ENCODE results near the gene PIK3C3.
"Not testable (repeated sequence)": the region's sequence is repeated elsewhere in the genome, so short reads cannot be mapped to it uniquely, and the experiment has no call there.

PIK3C3 gene

DNA sequence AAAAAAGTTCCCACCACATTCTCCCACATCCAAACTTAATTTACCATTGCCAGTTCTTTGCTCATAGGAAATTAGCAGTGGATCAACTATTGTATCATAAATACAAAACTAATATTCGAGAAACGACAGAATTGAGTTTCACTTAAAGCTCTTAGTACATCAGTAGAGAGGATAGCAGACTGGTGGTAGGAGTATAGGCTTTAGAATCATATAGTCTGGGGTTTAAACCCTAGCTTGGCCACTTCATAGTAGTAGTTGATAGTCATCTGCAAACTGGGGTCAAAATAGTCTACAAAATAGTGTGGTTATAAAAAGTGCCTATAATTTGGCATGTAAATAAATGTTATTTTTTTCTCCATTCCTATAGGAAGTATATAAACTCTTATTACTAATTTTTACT, 30.9 kb downstream of the PIK3C3 start:
- Mint-ChIP-seq H3K4me3 (no peak overlapping the region), H3K27me3 (no peaks in the 10 kb centered on the region), H3K9me3 (no peaks in the 10 kb centered on the region), H3K4me1 (peaks cover 25% of the 10 kb centered on the region), H3K27ac (no peak overlapping the region), H3K36me3 (peaks cover 13% of the 10 kb centered on the region)

DNA sequence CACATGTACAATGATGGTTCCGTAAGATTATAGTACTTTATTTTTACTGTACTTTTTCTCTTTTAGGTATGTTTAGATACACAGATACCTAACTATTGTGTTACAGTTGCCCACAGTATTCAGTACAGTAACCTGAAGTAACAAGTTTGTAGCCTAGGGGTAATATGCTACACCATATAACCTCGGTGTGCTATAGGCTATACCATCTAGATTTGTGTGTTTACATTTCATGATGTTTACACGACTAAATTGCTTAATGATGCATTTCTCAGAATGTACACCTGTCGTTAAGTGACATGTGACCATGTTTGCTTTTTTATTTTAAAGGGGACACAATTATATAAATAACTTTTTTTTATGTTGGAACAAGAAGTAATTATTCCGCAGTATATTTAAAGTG, 34.5 kb downstream of the PIK3C3 start:
- H3K27ac Mint-ChIP-seq = no peak overlapping the region
- H3K4me3 Mint-ChIP-seq = no peak overlapping the region
- no peaks in the 10 kb centered on the region for H3K4me1 Mint-ChIP-seq
- no peaks in the 10 kb centered on the region for H3K9me3 Mint-ChIP-seq
- H3K36me3 Mint-ChIP-seq = peaks cover 13% of the 10 kb centered on the region
- no peaks in the 10 kb centered on the region for H3K27me3 Mint-ChIP-seq

DNA sequence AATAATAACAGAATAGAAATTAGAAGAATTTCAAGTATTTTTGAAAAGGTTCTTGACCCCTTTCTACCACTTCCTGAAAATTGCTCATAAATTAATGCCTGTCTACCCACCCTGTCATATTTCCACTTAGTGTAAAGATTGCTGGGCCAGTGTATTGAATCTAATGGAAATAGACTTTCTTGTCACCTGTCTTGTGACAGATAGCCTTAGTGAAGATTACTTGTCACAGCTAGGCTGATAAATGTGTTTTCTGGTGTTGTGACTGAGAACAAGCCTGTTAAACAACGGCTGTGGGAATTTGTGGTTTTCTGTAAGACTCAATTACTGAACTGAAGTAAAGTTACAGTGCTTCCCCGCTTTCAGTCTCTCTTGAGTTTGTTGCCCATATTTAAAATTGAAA, 37.0 kb downstream of the PIK3C3 start:
- Mint-ChIP-seq H3K4me1 (no peaks in the 10 kb centered on the region), H3K36me3 (peaks cover 15% of the 10 kb centered on the region), H3K9me3 (no peaks in the 10 kb centered on the region), H3K27me3 (no peaks in the 10 kb centered on the region), H3K27ac (no peak overlapping the region), H3K4me3 (no peak overlapping the region)

DNA sequence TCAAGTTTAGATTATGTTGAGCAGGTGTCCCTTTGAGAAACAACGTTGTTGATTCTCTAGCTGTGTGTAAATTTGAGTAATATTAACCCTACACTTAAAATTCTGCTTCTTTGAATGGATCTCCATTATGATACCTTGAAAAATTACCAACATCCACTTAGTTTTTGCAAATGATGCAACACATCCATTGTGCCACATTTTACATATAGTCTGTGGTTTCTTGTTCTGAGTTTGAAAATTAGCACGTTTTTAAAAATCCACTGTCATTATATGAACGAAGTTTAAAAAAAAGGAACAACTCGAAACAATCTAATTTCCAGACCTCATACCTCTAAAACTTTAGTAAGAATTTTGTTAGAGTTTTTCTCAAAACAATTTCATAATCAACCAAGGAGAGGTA, 37.7 kb downstream of the PIK3C3 start:
- Mint-ChIP-seq H3K4me1 (no peaks in the 10 kb centered on the region), H3K4me3 (no peak overlapping the region), H3K27me3 (no peaks in the 10 kb centered on the region), H3K9me3 (no peaks in the 10 kb centered on the region), H3K36me3 (peaks cover 17% of the 10 kb centered on the region), H3K27ac (no peak overlapping the region)

DNA sequence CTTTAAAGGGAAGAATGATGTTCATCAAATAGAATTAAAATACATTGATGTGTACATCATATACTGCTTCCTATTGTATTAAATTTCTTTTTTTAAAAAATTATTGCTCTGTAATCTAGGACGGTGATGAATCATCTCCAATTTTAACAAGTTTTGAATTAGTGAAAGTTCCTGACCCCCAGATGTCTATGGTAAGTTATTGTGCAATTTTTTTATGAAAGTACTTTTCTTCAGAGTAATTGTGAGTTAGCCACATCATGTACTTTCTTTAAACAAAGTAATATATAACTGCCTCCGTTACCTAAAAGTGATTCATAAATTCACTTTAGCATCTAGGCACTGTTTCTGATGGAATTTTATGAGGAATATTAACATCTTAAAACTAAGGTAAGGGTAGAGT, 38.1 kb downstream of the PIK3C3 start:
- no peaks in the 10 kb centered on the region for H3K27me3 Mint-ChIP-seq
- H3K36me3 Mint-ChIP-seq = peaks cover 19% of the 10 kb centered on the region
- H3K9me3 Mint-ChIP-seq = no peaks in the 10 kb centered on the region
- H3K27ac Mint-ChIP-seq = no peak overlapping the region
- no peaks in the 10 kb centered on the region for H3K4me1 Mint-ChIP-seq
- no peak overlapping the region for H3K4me3 Mint-ChIP-seq

DNA sequence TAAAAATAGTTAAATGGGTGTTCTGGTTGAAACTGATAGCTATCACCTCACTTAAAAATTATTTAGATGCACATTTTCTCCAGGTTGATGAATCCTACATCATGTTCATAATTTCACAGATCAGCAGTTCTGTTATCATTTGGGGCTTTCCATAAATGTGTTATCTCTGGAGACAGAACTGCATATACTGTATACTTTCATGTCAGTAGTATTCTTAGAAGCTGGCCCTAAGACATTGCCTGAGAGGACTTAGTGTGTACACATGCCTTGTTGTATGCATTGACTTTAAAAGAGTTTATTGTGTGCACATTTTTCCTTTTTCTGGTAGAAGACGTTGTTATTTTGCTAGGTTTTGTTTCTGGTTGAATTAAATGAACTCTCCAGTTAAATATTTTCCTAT, 41.0 kb downstream of the PIK3C3 start:
- H3K36me3 Mint-ChIP-seq = peaks cover 31% of the 10 kb centered on the region
- no peaks in the 10 kb centered on the region for H3K4me1 Mint-ChIP-seq
- H3K9me3 Mint-ChIP-seq = no peaks in the 10 kb centered on the region
- no peaks in the 10 kb centered on the region for H3K27me3 Mint-ChIP-seq
- no peak overlapping the region for H3K27ac Mint-ChIP-seq
- no peak overlapping the region for H3K4me3 Mint-ChIP-seq

DNA sequence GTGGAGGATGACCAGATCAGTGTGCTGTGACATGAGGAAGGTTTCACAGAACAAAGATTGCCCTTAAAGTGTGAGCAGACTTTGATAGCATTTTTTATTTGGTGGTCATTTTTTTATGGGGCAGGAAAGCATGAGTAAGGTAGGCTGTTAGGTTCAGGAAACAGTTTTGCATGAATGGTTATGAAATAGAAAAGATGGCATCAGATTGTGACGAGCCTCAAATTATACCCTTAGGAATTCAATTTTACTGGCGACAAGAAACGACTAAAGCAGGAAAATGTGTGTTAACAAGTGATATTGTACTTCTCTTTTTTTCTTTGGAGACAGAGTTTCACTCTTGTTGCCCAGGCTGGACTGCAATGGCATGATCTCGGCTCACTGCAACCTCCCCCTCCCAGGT, 44.7 kb downstream of the PIK3C3 start:
- Mint-ChIP-seq H3K27ac (no peak overlapping the region), H3K4me3 (no peak overlapping the region), H3K36me3 (peaks cover 43% of the 10 kb centered on the region), H3K27me3 (no peaks in the 10 kb centered on the region), H3K4me1 (no peaks in the 10 kb centered on the region), H3K9me3 (no peaks in the 10 kb centered on the region)

DNA sequence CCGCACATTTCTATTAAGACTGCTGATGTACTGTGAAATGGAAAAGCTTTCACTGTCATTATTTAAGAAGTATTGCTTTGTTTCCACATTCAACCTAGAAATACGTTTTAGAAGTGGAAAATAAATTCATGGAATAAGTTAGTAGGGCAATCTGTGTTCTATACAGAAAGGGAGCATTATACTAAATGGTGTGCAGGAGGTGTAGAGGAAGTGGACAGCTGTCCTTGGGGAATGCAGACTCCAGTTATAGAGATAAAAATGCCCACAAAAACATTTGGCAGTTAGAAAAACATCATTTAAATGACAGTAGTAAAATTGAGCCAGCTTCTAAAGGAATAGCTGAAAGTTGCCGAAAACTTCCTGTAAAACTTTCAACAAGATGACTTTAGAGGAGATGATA, 46.8 kb downstream of the PIK3C3 start:
- H3K27ac Mint-ChIP-seq = no peak overlapping the region
- H3K4me3 Mint-ChIP-seq = no peak overlapping the region
- H3K9me3 Mint-ChIP-seq = no peaks in the 10 kb centered on the region
- H3K27me3 Mint-ChIP-seq = no peaks in the 10 kb centered on the region
- peaks cover 46% of the 10 kb centered on the region for H3K36me3 Mint-ChIP-seq
- no peaks in the 10 kb centered on the region for H3K4me1 Mint-ChIP-seq

DNA sequence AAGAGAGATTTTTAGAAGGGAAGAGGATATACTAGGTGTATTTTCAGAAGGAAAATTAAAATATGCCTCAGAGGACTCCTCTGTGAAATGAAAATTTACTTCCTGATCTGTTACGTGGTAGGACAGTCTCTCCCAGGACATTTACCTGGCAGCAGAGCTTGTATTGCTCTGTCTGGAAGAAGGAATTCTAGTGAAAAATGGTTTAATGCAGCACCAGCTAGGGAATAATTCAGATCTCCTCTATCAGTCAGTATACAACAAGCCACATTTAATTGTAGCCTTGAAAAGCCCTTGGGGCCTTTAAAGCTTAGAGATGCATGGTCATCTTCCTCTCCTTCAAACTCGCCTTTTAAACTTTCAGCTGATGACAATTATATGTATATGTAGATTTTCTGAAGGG, 49.6 kb downstream of the PIK3C3 start:
- Mint-ChIP-seq H3K36me3 (peaks cover 34% of the 10 kb centered on the region), H3K9me3 (no peaks in the 10 kb centered on the region), H3K4me3 (no peak overlapping the region), H3K4me1 (peaks cover 11% of the 10 kb centered on the region), H3K27me3 (no peaks in the 10 kb centered on the region), H3K27ac (no peak overlapping the region)

DNA sequence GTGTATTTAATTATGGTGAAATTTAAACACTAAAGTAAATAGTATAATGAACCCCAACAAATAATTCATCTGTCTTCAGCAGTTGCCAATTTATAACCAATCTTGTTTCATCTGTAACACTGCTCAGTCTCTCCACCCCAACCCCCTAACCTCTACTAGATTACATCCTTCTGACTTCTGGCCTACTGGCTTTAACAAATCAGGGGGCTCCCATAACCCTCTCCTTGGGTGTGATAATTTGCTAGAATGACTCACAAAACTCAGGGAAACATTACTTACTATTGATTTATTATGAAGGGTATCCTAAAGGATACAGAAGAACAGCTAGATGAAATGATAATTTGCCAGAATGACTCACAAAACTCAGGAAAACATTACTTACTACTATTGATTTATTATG, 50.7 kb downstream of the PIK3C3 start:
- Mint-ChIP-seq H3K27me3 (no peaks in the 10 kb centered on the region), H3K4me3 (no peak overlapping the region), H3K27ac (no peak overlapping the region), H3K4me1 (peaks cover 14% of the 10 kb centered on the region), H3K36me3 (peaks cover 32% of the 10 kb centered on the region), H3K9me3 (no peaks in the 10 kb centered on the region)

DNA sequence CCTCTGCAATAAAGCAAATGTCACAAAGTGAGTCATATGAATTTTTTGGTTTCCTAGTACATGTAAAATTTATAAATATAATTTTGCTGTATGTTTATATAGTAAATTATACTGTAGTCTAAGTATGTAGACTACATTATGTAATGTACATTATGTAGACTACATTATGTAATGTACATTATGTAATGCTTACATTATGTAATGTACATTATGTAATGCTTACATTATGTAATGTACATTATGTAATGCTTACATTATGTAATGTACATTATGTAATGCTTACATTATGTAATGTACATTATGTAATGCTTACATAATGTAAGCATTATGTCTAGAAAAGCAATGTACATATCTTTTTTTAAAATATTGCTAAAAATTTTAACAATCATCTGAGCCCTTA, 54.4 kb downstream of the PIK3C3 start:
- peaks cover 19% of the 10 kb centered on the region for H3K36me3 Mint-ChIP-seq
- H3K27ac Mint-ChIP-seq, H3K9me3 Mint-ChIP-seq, H3K4me3 Mint-ChIP-seq, H3K27me3 Mint-ChIP-seq: not testable (repeated sequence)
- H3K4me1 Mint-ChIP-seq = peaks cover 21% of the 10 kb centered on the region

DNA sequence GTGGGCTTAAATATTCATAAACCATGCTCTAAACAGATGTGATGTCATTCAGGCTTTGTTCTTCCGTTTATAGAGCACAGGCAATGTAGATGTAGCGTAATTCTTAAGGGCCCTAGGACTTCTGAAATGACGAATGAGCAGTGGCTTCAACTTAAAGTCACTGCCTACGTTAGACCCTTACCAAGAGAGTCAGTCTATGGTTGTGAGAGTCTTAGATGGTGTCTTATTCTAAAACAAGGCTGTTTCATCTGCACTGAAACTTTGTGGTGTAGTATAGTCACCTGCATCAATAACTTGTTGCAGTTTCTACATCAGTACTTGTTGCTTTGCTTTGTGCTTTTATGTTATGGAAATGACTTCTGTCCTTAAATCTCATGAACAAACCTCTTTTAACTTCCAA, 56.0 kb downstream of the PIK3C3 start:
- H3K27ac Mint-ChIP-seq = peak overlapping the region; percentile 43
- H3K27me3 Mint-ChIP-seq = no peaks in the 10 kb centered on the region
- H3K36me3 Mint-ChIP-seq = peaks cover 17% of the 10 kb centered on the region
- H3K4me3 Mint-ChIP-seq = no peak overlapping the region
- H3K4me1 Mint-ChIP-seq = peaks cover 21% of the 10 kb centered on the region
- no peaks in the 10 kb centered on the region for H3K9me3 Mint-ChIP-seq

DNA sequence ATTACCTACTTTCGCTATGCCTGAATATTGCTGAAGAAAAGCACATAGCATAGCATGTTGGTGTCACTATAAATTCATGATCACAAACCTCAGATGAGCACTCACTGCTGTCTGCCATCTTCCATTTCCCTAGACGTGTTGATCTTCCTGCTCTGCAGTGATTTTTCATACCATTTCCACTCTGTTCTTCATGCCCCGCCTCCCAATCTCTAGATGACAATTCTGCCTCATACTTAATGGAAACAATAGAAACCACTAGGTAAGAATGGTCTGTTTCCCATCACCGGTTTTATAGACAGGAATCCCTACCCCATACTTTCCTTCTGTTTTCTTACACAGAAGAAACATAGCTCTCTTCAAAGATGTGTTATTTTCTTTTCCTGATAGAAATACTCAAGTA, 63.8 kb downstream of the PIK3C3 start:
- peaks cover 12% of the 10 kb centered on the region for H3K4me1 Mint-ChIP-seq
- H3K27me3 Mint-ChIP-seq = no peaks in the 10 kb centered on the region
- no peaks in the 10 kb centered on the region for H3K9me3 Mint-ChIP-seq
- H3K36me3 Mint-ChIP-seq = peaks cover 21% of the 10 kb centered on the region
- H3K27ac Mint-ChIP-seq = no peak overlapping the region
- H3K4me3 Mint-ChIP-seq = no peak overlapping the region

DNA sequence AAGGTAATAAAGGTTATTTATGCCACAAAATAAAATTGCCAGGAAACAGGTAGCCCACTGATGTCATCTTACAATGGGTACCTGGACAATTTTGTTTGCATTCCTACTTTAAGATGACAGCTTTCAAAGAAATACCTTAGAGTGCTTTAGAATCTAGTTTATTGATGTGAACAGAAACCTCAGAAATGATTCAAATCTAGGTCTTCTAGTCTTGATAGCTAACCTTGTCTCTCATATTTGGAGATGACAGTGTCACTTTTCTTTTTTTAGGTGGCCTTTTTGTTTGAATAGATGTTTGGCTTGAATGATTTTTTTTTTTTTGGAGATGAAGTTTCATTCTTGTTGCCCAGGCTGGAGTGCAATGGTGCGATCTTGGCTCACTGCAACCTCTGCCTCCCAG, 69.1 kb downstream of the PIK3C3 start:
- H3K4me3 Mint-ChIP-seq = no peak overlapping the region
- no peaks in the 10 kb centered on the region for H3K27me3 Mint-ChIP-seq
- H3K4me1 Mint-ChIP-seq = peaks cover 30% of the 10 kb centered on the region
- H3K9me3 Mint-ChIP-seq = no peaks in the 10 kb centered on the region
- no peak overlapping the region for H3K27ac Mint-ChIP-seq
- peaks cover 5% of the 10 kb centered on the region for H3K36me3 Mint-ChIP-seq

DNA sequence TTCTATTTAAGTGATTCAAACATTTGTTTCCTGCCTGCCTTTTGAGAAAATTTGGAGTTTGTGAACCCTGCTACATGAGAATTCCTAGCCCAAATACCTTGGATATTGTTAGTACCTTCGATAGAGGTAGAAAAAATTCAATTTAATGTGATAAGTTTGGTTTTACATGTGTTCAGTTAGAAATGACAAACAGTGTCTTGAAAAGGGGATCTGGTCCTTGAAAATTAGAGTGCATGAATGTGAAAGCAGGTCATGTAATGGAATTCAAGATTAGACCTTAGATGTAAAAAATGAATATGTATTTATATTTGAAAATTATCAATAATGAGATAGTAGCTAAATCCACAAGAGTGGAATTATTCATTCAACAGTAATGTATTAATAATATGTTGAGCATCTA, 70.5 kb downstream of the PIK3C3 start:
- Mint-ChIP-seq H3K27me3 (no peaks in the 10 kb centered on the region), H3K36me3 (peaks cover 10% of the 10 kb centered on the region), H3K4me3 (no peak overlapping the region), H3K27ac (peak overlapping the region; percentile 52), H3K9me3 (no peaks in the 10 kb centered on the region), H3K4me1 (peaks cover 30% of the 10 kb centered on the region)

DNA sequence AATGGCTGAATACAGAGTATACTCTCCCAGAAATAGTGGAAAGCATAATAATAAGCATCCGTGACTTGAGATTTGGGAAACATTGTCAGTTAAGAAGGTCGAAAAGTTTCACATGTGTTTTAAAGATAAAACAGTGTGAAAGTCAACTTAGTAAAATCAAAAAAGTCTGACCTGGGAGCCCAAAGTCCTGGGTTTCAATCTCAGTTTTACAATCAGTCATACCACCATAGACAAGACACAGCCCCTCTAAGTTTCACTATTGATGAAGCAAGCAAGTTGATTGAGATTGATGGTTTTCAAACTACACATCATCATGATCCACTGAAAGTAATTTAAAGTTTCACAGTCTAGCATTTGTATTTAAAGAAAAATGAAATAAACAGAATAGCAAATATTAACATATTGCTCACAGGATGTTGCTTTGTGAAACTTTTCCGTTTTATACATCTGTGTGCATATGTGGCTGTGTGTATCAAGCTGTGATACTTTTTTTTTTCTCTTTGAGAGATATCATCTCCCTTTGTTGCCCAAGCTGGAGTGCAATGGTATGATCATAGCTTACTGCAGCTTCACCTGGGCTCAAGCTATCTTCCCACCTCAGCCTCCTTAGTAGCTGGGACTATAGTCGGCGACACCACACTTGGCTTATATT, 71.1 kb downstream of the PIK3C3 start:
- Mint-ChIP-seq H3K27me3 (no peaks in the 10 kb centered on the region), H3K4me3 (no peak overlapping the region), H3K4me1 (peaks cover 30% of the 10 kb centered on the region), H3K27ac (peak overlapping the region; percentile 52), H3K36me3 (peaks cover 10% of the 10 kb centered on the region), H3K9me3 (no peaks in the 10 kb centered on the region)

DNA sequence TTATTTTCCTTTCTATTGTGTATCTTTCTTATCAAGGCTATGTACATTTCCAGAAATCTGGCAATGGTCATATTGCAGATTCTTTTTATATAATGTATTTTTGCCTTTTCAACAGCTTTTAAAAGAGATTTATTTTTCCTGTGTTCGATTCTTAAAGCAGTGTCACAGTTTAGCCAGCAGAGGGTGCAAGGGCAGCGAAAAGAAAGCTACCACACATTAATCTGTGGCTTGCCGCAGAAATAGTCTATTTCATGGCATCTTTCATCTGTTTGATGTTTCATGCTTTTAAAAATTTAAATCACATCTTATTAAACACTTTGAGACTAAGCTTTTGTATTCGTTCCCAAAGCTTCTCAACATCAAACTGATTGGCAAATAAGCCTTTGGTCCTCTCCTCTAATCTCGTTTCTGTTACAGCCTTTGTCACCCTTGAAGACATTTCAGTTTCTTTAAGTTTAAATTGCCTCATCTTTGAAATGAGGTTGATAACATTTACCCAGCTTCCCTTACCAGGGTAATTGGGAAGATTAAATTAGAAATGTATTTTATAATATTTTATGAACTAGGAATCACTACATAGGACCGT, 73.3 kb downstream of the PIK3C3 start:
- Mint-ChIP-seq H3K4me3 (no peak overlapping the region), H3K36me3 (peaks cover 18% of the 10 kb centered on the region), H3K4me1 (peaks cover 21% of the 10 kb centered on the region), H3K9me3 (no peaks in the 10 kb centered on the region), H3K27ac (no peak overlapping the region), H3K27me3 (no peaks in the 10 kb centered on the region)

Measured in activated naive CD4-positive, alpha-beta T cell treated with anti-CD3 and anti-CD28 coated beads, Interleukin-2, amount 50 U/mL, for 24 hours (primary cell).